Measurements from ENCODE around the gene PARD3B.

PARD3B gene

DNA sequence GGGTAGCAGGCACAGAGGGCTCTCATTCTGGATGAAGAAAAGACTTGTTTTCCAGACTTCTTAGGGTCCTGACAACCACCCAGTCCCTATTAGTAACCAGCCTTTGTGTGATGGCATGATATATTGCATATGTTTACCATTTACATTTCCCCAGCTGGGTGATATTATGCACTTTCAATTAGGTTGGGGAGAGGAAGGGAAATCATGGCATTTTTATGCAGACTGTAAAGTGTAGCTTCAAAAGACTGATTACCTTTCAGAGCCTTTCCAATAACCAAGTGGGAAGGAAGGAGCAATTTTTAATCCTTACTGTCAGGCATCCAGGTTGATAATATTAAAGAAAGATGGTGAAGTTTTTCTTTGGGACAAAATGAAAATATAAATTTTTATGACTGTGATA is 896.2 kb downstream of the PARD3B start:
- DNase-seq (ENCODE audit: low read depth in 3 of 3, low spot score in 1 of 3), result no peak

DNA sequence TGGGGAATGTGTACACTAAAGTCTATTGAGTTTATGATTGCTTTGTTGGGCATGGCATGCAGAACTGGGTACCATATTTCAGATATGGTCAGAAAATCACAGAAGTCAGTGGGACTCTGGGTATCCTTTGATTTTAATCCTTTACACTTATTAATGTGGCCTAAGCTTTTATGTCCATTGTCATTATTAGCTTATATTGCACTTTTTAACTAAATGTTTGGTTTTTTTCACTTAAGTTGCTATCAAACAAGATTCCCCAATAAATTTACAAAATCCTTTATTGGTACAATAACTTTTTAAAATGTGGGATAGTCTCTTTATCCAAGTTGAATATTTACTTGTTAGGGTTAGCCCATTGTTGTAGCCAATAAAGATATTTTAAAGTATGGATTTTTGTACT is 902.9 kb downstream of the PARD3B start:
- DNase-seq (ENCODE audit: low read depth in 3 of 3, low spot score in 1 of 3), result no peak

DNA sequence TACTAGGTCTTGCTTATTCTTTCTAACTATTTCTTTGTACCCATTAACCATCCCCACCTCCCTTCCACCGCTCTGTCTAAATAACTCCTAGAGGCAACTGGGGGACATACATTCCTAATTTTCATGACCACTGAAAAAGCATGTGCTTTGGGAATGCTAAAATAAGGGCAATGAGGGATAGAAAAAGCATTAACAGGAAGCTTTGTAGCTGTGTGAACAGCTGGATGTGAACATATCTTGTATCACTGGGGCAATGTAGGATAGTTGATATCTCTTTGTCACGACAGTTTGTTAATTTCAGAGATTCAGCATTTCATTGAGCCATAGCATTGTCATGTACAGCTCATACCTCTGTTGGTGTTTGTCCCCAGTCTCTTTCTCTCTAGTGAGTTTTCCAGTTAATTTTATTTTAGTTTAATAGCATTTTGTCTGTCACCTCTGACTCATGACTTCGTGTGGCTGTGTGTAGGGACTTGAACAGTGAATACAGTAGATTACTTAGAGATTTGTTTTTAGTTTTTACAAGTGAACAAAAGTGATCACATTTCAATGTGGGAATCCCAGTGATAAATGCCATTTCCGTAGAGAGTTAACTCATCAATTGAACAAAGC is 906.7 kb downstream of the PARD3B start:
- DNase-seq (ENCODE audit: low read depth in 3 of 3, low spot score in 1 of 3), result no peak

DNA sequence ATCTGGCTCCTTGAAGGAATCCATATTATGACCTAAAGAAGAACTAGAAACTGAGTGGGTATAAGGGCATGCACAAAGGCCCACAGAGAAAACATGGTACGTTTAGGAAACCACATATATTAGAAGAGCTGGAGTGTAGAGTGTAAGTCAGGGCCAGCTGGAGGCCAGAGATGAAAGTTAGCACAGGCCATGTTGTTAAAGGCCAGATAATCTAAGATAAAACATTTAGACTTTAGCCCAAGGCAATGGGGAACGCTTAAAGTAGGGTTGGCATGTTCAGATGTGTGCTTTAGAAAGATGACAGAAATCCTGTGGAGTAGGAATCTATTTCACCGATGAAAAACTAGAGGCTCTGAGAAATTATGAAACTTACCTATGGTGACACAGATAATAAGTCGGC is 907.9 kb downstream of the PARD3B start:
- DNase-seq (ENCODE audit: low read depth in 3 of 3, low spot score in 1 of 3), result no peak

DNA sequence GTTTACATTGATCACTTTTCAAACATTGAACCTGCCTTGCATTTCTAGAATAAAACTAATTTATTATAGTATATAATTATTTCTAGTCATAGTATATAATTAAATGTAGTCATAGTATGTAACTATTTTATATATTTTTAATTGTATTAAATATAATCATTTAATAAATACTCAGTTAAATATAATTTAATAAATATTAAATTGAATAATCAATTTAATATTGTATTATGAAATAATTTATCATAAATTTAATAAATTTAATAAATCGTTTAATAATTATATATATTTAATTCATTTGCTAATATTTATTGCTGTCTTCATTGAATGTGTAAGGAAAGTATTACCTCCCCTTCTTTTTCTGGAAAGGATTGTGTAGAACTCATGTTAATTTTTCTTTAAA is 911.4 kb downstream of the PARD3B start:
- DNase-seq (ENCODE audit: low read depth in 3 of 3, low spot score in 1 of 3), result no peak

DNA sequence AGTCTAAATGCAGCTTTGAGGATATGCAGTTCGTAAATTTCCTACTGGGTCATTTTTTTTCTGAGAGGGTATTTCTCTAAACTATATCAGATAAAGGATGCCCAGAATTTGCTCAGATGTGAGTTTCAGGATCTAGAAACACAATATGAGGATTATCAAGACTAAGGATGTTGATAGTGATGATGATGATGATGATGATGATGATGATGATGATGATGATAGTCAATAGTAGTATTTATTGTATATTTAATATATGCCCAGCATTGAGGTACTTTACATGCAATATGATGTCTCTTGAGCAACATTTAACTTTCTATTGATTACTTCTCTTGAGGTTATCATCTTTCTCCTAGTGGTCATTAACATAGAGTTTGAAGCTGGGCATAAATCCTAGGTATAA is 914.9 kb downstream of the PARD3B start:
- DNase-seq (ENCODE audit: low read depth in 3 of 3, low spot score in 1 of 3), result no peak

DNA sequence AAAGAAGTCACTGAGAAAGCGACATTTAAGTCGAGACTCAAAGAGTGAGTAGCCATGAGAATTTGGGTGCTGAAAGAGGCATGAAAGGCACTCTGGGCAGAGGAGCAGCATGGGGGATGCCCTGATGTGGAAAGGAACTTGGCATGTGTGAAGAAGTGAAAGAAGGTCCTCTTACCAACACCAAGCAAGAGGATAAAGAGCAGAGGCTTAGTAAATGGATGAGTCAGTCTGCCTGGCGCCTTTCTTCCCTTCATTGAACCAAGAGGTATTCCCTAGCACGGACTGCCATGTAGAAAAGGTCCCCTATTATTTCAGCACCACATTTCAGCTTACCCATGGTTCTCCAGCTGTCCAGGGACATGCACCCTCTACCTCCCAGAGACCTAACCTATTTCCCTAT is 915.9 kb downstream of the PARD3B start:
- DNase-seq (ENCODE audit: low read depth in 3 of 3, low spot score in 1 of 3), result no peak

DNA sequence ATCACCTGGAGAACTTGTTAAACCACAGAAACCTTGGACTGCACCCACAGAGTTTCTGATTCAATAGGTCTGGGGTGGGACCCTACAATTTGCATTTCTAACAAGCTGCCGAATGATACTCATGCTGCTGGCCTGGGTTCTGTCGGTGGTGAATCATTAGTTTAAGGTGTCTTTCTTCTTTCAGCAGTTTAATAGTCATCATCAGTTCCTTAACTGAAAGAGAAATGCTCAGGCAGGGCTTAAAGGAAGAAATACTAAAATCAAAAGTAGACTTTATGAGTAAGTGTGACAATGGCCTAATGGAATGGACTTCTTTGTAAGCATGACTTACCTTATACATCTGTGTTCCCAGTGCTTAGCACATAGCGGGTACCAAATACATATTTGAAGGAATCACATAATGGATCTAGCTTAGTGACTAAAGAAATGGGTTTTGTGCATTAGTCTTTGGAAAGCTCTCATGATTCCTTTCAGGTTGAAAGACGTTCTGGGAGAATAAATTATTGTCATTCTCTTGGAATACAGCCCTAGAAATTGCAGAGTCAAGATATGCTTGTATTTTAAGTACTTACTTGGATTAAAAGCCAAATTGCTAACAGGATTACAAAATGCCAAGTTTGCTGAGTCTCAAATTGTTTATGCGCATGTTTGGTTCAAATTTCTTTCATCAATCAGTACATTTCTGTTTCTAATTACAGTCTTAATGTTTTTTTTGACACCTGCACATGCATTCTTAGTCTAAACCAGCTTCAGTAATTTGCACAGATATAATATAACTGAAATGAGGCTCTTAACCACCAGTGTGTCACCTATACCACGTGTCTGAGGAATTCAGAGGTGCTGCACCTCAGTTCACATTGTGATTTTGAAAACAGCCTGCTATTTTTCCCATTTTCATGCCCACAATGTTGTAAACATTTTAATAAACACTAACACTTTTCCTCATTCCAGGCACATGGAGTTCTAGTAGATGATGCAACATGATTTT is 916.7 kb downstream of the PARD3B start:
- DNase-seq (ENCODE audit: low read depth in 3 of 3, low spot score in 1 of 3), result no peak

DNA sequence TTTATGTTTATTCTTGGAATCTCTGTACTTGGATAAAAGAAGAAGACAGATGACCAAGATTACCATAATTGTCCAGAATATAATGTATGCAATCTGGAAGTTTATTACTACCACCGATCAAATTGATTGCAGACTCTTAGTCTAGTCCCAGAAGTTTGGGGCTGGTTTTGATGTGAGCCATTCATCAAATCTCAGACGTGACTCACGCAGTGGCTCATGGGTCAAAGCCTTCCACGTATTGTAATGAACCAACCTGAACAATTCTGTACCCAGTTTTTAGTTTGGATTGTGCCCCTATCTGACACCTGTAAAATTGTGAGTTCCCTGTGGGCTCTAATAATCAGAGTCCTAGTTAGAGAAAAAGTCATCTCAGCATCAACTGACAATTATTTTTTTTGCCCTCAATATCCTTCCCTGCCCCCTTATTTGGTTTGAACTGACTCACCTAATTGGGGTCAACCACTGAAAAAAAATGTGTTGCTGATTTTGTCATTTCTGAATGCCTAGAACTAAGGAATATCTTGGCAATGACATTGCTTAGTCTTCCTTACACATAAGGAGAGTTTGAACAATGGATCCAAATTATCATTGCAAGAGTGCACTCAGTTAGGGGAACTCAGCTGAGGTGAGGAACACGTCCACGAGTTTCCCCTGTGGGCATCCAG is 917.5 kb downstream of the PARD3B start:
- DNase-seq (ENCODE audit: low read depth in 3 of 3, low spot score in 1 of 3), result no peak

DNA sequence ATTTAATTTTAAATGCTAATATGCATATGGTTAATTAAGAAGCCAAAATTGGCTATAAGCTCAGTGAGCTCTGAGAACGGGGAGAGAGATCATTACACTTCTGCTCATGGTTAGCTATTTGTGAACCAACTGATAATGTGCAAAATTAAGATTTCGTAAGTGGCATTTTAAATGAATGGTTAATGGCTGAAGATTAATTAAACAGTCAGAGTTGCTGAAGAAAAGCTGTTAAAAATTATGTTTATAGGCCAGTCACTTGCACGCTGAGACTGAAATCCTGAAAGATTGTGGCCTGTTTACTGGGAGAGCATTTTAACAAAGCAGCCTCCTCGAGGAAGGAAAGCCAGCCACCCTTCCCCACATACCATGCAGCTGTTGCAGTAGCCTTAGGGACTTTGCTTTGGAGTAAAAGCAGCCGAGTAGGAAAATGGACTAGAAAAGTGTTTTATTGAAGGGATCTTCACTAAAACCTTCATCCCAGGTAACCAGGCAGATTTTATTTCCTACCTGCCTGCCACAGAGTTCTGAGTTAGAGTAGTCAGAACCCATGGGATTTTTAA is 918.3 kb downstream of the PARD3B start:
- DNase-seq (ENCODE audit: low read depth in 3 of 3, low spot score in 1 of 3), result no peak

DNA sequence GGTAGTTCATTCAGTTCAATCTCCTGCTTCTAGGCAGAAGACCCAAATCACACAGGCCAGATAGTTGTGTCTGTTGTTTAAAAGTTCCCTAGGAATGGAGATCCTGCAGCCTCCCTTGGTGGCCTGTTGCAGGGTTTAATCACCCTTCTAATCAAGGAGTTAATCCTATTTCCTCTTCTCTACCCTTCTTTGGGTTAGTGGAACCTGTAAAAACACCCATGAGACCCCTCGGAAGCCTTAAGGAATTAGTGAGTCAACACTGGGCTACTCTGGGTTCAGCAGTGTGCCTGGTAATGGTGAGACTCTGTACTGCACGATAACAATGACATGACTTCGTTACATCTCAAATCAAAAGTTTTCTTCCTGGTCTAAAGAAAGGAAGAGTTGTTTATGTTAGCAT is 919.4 kb downstream of the PARD3B start:
- DNase-seq (ENCODE audit: low read depth in 3 of 3, low spot score in 1 of 3), result no peak

DNA sequence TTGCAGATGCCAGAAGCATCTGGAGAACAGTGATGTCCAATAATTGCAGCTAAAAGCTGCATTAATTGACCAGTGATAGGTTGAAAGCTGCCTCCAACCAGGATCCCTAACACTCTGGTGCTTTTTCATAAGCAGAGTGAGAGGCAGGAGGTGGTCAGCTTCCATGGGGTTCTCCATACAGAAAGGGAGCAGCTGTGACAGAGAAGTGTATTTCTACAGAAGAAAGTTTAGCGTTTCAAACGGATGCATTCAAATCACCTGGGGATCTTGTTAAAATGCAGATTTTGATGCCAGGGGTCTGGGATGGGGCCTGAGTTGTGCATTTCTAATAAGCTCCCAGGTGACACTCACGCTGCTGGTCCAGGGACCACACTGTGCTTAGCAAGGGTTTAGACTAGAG is 920.5 kb downstream of the PARD3B start:
- no peak for DNase-seq (ENCODE audit: low read depth in 3 of 3, low spot score in 1 of 3)

DNA sequence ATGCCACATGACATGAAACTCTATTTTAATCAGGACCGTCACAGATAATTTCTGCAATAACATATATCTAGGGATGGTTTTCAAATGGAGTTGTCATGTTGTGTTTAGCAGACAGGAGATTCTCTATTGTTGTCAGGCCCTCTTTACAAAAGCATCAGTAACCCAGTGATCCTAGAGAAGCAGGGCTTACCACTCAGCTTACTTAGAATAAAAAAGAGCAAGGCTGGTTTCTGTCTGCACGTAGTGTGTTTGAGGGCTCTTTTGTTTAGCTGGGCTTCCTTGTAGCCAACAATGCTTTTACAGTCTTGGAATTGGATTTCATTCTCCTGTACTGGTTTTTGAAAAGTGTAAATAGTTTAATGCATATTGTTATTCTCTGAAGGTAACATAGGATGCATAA is 926.5 kb downstream of the PARD3B start:
- no peak for DNase-seq (ENCODE audit: low read depth in 3 of 3, low spot score in 1 of 3)

DNA sequence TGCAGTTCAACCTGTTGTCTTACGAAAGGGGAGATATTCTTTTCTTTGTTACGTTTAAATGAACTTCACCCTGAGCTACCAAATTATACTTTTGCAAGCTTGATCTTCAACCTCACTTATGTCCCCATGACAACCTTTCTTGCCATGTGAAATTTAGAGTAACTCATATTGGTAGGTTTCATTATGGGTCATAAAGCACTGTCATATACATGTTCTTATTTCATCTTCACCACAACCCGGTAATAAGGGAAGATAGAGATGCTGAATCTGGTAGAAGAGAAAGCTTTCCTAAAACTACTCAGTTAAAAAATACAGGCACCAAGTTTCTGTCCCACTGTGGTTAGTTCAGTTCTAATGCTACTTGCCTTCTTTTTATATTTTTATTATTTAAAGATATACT is 928.5 kb downstream of the PARD3B start:
- DNase-seq (ENCODE audit: low read depth in 3 of 3, low spot score in 1 of 3), result no peak

DNA sequence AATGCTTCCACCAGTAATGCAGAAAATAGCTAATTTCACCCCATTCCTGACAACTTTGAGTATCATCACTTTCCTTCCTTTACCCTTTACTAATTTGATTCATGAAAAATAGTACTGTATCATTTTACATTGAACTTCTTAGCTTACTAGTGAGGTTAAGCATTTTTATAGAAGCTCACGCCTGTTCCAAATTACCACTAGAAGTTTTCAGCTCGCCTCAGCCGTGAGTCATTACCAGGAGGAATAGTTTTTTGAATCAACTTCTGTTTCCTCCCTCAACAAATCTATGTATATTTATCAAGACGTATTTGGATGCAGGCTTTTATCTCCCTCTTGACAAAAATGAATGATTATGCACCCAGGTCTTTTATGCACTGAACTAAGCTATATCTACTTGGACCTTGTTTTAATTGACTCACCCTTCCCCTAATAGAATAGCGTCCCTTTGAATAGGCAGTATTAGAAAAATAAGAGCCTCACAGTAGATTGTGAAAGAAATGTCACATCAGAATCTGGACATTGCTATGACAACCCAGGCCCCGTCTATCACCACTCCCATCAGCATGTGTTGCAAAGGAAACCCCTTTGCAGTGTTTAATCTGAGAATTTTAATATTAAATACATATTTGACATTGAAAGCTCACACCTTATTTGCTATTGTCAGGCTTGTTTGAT is 929.6 kb downstream of the PARD3B start:
- no peak for DNase-seq (ENCODE audit: low read depth in 3 of 3, low spot score in 1 of 3)

DNA sequence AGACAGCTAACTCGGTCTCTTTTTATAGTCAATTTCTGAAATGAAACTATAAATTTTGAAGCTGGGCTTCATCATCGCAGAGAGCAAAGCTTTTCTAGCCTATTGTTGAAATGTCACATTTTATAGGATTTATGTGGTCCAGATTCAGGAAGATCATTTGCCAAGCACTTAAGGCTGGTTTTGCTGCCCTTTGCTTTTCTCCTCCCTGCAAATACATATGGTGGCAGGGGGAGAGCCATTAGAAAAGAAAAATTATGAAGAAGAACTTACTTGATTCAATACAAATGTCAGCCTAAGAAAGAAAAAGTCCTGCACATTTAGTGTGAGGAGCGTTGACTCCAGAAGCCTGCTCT is 930.1 kb downstream of the PARD3B start:
- DNase-seq (ENCODE audit: low read depth in 3 of 3, low spot score in 1 of 3), result no peak

DNA sequence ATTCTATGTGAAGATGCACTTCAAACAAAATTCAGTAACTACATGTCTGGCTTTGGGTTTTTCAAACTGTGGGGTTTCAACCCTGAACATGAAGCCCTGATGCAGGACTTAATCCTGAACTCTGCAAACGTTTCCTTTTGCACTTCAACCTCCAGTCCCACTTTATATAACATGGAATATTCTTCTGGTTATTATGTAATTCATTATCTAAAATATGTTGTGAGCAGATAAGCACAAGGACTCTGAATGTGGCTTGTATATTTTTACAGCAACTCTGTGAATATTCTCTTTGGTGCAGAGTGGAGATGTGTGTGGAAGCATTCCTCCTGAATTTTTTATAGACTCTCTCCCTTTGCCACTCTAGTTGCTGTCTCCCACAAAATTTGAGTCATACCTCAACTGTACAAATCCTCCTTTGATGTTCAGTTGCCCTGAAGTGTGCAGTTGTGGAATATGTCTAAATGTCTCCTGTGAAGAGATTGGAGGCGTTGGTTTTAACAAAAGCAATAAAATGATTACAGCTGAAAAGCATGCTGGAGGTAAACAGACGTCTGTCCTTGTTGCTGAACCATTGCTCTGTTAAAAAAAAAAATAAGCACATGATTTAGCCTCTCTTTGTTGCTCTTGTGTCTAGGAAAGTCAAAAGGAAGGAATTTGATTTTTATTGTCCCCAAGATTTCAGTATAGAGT is 931.9 kb downstream of the PARD3B start:
- no peak for DNase-seq (ENCODE audit: low read depth in 3 of 3, low spot score in 1 of 3)

DNA sequence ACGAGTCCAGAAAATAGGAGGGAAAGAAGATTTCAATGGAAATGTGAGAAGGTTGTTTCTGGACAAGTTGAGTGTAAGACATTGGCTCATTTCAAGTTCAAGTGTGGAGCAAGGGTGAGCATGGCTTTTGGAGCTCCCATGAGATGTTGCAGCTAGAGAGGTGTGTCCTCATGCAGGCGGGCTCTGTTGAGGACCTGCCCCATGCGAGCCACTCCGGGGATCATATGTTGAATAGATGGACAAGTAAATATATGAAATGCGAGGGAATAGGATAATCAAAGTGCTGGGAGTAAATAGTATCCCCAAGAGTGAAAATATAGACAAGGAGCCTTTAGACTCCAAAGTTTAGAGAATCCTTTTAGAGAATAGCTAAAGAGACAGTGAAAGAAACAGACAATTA is 936.6 kb downstream of the PARD3B start:
- no peak for DNase-seq (ENCODE audit: low read depth in 3 of 3, low spot score in 1 of 3)

DNA sequence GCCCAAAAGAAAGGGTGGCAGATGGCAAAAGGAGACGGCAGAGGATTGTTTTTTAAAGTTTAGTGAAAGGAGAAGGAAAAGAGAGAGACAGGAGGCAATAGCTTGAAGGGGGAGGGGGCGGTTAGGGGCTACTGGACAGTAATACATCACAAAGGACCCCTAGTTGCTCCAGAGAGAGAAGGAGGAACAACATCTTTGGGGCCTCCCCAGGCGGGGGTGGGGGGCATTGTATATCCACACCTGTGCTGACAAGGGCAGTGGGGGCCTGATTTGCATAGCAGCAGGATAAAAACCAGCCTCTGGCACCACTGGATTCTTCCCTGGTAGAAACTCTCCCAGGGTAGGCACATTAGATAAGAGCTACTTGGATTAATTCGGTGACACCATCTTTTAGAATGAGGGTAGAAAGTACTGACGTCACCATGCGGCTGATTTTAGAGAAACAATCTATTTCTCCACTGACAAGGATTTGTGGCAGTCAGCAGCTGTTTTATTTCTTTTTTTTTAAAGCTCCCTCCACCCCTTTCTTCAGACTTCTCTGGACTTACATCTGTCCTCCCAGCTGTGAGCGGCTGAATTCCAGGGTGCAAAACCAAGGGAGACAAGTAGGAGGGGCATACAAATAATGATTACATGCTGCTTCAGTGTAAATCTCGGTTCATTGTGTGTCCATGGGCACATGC is 937.3 kb downstream of the PARD3B start:
- DNase-seq (ENCODE audit: low read depth in 3 of 3, low spot score in 1 of 3), result no peak

DNA sequence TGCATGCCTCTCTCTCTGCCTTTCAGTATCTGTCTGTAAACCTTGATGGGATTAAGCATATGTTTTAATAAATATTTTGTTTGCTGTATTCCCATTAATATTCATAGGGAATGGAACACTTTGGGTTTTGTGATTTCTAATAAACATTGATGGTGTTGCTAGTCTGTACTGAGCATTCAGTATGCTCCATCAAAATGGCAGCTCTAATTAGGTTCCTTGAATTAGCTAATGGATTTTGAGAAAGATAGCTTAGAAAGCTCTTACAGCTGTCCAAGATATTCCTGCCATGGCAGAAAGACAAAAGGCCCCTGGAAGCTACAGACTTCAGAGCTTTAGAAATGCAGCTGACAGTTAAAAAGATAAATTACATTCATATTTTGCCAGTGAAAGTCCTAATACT is 937.8 kb downstream of the PARD3B start:
- no peak for DNase-seq (ENCODE audit: low read depth in 3 of 3, low spot score in 1 of 3)
